ENCODE results near the gene SLC7A1.

Gene SLC7A1

DNA sequence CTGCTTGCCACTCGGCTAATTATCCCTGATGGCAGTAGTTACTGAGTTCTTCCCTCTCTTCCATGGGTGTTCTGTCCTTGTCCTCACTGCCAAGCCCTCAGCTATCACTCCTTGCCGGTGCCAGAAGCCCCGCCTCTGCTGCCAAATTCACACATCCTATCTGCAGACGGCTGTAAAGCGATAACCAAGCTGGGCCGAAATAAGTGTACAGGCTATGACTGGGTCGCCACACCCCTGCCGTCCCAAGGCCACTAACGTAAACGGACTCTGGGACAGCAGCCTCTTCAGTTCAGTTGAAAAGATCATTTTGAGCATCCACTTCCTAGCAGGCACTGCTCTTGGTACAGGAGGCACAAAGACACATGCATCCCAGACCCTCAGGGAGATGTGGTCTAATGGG is 13.3 kb downstream of the SLC7A1 start:
- no peak for DNase-seq

DNA sequence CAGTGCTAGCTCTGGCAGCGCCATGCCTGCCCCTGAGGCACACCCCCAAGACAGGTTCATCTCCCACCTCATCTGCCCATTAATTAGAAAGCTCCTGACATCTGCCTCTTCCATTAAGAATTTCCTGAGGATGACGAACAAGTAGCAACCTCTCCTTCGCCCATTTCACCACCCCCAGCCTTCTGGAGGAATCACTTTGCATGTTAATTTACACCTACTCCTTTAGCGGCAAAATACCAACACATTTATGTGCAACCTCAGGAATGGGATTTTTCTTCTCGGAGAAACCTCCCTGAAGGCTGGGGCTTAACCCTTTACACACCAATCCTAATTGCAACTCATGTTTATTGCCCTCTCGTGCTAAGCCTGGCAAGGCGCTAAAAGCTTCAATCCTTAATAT is 13.8 kb downstream of the SLC7A1 start:
- DNase-seq: no peak

DNA sequence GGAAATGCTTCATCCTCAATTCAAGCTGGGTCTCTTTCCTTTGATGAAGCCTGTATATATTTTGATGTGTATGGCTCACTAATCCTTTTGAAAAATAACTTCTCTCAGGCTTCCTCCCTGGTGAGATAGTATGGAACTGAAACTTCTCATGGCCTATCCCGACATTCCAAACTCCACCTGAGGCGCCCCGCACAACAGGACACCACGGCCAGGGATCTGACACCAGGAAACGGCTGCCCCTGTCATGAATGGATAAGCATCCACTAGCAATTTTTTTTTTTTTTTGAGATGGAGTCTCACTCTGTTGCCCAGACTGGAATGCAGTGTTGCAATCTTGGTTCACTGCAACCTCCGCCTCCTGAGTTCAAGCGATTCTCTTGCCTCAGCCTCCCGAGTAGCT is 16.4 kb downstream of the SLC7A1 start:
- DNase-seq: no peak

DNA sequence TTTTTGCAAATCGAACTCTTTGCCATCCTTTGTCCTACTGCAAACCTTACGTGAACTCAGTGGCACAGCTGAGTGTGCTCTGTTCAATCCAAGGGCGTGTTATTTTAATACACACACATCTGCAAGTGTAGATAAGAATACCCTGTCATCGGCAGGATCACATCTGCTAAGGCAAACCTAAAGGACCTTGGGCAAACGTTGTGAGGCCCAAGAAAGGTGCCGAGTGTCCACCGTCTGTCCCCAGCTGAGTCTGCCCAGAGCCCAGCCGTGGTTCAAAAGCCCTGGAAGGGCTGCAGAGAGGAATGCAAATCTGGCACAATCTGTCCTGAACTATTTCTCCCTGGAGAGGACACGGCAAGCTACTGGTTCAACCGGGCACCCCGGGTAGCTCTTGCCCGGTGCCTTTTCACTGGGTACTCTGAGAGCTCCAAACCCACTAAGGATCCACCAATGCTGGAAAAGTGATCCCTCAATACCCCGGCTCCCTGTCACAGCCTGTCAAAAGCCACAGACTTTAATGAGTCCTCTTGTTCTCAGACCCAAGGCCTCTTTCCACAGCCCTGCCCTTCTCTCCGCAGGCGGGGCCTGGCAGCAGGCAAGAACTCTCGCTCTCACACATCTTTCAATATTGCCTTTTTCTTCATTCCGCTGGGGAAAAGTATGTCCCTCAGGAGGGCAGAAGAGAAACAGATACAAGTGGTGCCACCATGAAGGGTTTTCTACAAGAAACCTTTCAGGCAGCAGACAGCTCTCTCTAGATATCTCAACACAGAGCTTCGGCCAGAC is 17.0 kb downstream of the SLC7A1 start:
- no peak for DNase-seq

DNA sequence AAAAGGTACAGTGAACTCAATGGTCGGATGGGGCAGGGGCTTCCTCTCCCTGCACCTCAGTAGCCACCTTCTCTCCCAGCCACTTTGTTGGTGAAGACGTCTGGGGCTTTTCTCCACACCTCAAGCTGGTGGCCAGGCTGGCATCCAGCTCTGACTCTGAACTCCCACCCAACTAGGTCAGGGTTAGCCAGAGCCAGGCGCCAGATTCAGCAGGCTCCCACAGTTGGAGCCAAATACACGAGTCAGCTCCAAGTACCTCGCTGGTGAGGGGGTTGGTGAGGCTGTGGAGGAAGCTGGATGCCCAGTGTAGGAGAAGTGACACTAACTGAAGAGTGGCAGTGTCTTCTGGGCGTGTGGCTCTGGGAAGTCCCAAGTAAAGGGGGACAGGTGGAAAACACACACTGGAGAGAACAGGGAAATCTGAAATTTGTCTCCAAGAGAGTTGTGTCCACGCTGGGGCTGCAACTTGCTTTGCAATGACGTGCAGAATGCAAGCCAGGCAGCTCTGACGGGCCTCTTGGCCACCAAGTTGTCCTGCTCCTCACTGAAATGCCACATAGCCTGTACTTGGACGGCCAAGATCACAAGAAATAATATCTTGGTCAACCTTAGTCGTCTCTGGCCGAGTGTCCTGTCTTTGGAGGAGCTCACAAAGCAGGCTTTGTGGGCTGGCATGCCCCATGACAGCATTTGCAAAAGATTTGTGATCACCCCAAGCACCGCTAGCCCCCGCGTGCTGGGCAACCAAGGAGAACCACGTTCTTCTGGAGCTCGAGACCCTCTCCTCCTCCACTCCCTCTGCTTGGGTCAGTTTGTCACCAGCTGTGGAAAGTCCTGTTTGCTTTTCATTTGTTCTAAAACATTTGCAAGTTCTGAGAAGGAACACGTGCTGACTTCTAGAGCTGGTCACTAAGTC is 18.1 kb downstream of the SLC7A1 start:
- no peak for DNase-seq

DNA sequence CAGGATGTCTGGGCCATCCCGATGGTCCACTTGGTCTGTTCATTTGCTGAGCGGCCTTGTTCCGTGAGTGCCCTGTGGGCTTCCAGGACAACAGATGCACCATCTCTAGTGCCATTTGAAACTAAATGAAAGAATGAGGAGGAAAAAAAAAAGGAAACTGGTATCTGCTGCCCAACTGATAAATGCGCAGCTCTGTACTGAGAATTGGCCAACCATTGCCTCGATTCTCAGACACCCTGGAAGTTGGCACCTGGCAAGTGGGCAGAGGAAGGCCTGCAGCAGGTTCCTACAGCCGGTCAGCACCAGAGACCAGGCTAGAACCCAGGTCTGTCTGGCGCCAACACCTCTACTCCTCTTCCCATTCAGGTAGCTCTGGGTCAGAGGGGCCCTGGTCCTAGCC is 18.9 kb downstream of the SLC7A1 start:
- no peak for DNase-seq

DNA sequence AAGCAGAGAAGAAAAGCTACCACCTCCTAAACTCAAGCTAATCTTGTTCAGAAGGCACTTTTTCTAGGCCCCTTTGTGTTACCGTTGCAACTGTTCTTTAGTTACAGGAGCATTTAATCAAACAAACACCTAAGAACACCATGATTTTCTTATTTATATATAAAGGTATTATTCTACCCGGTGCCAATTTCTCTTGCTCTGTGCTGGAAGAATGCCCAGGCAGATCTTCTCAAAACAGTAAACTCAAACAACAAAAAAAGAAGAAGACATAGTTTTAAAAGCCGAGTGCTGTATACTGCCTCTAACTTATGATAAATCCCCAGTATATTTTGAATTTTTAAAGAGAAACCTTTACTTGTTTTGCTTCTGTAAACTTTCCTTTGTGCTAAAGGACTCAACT is 20.4 kb downstream of the SLC7A1 start:
- no peak for DNase-seq

DNA sequence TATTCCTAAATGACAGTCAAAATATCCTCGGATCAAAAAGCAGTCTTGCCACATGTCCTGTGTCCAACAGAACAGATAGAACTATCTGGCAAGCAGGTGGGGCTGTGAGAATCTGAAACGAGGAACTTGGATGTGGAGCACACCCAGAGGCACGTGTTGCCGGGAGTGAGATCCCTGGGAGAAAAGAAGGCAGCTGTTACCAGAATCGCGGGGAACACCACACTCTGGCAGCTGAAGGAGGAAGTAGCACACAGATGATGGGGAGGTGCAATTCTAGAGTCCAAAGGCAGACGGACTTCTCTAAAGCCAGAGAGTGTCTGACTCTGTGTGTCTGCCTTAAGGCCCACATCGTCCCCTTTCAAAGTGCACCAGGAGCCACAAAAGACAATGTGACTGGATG is 22.3 kb downstream of the SLC7A1 start:
- DNase-seq: no peak

DNA sequence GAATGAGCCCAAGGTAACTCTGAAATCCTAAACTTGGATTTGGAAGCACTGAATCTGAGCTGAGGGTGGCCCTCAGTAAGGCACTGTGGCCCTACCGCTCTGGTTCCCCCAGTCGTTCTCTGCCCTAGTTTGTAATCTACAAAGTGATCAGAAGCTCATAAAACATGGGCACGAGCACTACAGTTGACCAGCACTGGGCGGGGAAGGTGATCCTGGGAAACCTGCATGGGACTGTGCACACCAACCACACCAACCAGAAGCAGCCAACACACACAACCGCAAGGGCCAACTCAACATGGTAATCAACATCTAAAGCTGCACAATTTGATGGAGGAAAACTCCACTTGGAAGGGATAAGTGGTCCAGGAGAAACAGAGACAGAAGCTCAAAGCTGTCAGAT is 22.9 kb downstream of the SLC7A1 start:
- DNase-seq: no peak

DNA sequence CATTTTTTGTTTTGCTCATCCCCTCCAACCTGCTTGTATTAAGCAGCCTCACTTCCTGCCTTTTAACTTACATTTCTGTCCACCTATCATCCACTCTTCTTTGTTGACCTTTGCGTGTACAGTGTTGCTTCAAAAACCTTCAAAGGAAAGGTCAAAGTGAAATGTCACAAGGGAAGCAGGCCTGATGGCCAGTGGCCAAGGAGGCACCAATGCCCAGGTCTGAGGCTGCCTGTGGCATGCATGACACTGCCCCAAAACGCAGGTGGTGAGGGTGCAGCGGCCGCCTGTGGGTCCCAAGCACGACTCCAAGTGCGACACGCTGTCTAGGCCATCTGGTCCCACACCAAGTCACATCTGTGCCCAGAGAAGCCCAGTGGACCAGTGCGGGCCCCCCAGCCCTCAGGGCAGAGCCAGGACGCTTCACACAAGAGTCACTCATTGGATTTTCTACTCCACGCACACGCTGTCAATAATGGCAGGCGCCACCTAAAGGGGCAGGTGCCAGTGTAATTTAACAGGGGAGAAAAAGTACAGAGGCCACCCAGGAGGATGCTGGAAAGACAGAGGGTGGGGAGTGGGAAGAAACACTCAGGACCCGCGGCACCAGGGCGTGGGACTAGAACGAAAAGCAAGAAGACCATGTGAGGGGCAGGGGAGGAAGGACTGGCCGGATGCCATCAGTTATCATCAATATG is 23.5 kb downstream of the SLC7A1 start:
- DNase-seq: no peak

DNA sequence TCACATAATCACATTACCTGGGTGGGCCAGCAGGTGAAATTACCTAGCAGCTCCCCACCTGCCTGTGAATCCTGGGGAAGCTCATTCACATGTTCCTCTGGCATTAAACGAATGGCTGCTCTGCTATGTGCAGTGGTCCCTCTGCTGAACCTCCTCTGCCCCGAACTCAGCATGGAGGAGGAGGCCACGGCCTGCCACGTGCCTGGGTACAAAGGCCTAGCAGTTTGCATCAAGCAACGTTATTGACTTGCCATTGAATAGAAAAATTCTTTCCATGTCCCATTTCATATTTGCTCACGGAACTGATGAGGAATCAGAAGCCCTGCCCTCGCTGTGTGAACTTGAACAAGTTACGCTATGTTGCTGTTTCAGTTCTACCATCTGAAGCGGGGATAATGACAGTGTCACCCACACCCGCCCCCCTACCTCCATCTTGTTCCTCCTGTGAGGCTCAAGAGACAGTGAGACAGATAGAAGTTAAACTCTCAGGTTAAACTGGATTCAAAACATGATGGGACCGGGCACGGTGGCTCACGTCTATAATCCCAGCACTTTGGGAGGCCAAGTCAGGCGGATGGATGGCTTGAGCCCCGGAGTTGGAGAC is 25.3 kb downstream of the SLC7A1 start:
- DNase-seq: no peak

DNA sequence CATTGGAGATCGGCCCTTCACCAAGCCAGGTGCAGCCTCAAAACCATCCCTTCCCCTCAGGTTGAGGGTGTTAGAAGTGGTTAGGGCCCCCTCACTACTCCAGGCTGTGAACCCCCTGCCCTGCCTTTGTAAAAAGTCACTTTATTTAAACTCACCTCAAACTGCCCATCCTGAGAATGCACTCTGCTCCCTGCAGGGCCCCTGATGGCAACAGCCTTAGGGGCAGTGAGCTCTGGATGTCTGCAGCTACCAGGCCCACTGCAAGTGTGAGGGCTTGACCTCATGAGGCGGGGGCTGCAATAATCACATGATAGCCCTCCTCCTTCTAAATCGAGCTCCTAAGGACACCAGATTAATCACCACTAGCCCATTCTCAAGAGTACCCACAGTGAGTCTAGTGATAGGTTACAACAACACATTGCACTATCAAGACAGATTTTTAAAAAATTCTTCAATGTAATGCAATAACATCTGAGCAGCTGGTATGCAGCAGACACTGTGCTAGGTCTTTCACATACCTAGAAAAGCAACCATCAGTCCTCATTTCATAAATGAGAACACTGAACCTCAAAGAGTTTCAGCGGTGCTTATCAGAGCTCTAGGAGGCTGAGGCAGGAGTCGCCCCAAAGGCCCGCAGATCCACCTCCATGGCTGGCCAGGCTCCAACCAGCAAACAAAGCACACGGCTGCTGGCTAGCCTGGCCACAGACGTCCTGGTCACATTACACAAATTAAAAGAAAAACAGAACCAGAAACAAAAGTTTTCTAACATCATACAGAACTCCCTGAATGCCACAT is 26.0 kb downstream of the SLC7A1 start:
- no peak for DNase-seq

DNA sequence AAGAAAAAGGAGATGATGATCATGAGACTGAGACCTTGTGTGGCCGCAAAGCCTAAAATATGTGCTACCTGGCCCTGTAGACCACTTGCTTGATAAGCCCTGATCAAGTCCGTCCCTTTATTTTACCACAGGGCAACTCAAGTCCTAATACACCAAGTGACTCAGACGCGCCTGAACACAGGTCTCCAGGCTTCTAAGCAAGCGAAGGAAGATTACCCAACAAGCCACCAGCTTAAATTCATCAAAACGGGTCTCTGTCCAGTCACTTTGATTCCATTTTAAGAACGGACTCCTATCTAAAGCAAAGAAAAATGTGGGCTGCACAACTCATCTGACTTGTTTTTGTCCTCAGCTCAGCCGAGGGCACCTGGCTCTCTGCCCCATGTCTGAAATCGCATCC is 26.8 kb downstream of the SLC7A1 start:
- no peak for DNase-seq

DNA sequence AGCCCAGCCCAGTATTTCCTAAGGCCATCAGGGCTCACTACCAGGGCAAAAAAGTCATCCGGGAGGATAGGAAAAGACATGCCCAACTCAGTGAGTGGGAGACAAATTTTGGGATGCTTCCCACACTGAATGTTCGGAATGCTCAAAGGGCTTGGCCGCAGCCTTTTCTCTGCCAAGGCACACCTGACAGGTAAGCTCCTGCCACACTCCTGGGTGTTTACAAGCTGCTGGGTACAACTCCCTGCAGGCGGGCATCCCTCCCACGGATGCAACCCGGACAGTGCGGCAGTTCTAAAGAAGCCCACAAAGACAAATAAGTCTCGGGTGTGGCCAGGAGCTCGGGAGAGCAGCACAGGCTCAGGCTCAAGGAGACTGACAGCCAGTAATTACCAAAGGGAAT is 28.1 kb downstream of the SLC7A1 start:
- no peak for DNase-seq

DNA sequence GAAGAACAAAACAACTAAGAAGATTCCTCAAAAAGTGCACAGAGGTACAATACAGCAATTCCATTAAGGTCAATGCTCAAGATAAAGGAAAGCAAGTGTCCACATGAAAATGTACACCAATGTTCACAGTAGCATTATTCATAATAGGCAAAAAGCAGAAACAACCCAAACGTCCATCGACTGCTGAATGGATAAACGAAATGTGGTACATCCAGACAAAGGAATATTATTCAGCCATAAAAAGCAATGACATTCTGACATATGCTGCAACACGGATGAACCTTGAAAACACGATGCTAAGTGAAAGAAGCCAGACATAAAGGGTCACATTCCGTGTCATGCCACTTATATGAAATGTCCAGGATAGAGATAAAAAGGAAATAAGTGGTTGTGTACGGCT is 29.3 kb downstream of the SLC7A1 start:
- DNase-seq: no peak

DNA sequence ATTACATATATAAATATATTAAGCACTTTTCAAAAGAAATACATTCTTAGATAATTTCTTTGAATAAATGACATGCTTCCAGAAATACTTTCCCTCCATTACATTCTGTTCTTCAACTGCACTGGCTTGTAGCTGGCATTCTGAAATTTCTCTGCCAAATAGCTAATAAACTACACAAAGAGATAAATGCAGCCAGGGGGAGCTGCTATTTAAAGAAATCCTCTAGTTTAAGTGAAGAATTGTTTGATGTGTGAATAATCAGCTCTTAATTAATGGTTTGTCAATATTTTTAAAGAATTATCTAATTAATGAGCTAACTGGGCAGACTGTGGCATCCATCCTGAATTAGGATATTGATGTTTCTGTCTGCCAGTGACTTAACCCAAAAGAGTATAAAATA is 30.7 kb downstream of the SLC7A1 start:
- no peak for DNase-seq

DNA sequence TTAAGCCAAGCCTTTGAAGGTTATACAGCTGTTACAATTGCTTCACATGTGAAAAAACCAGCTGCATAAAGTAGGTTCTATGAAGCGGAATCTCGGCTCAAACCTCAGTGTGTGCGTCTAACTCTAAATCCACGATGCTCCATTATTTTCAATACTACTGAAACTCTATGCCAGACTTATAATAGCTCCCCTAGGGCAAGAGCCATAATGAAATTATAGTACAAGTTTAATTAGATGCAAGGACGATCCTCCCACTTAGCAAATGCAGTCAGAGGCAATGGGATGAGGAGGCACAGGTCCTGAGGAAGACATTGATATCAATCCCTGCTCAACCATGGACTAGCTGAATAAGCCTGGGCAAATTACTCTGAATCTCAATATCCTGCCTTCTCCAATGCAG is 31.1 kb downstream of the SLC7A1 start:
- DNase-seq: no peak

DNA sequence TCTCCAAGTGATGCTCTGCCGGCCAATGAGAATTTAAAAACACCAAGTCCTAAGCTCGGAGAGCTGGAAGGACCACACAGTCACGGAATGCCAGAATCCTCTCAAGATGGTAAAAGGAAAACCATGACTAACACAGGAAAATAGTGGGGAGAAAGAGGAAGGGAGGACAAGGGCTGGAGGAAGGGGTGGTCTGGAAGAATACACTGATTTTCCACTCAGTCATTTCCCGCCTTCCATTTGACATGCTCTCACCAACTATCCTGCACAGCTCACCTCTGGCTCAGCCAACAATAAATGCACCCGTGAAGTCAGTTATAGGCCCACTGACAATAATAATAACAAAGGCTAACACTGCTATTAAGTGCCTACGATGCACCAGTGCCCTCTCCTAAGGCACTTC is 31.5 kb downstream of the SLC7A1 start:
- DNase-seq: no peak

DNA sequence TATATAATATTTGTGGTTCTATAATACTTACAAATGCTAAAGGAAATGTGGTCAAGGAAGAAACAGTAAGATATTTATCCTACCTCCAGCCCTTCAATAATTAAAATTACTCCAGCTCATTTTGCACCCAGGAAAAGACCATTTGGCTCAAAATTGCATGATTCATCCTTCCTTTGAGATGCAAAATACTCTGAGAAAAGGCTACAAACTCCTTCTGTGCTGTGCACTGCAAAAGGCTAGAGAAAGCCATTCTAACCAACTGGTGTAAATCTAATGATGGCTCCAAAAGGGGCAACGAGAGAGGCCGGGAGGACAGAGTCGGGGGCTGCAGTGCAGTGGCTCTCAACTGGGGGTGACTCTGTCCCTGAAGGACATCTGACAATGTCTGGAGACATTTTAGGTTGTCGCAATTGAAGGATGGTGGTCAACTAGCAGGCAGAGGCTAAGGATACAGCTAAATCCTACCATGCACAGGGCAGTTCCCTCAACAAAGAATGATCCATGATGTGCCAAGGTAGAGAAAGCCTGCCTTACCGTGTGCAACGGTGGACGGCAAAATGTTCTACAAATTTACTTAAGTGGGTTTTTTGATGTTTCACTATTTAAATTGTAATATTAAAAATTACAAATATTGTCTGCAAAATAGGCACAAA is 32.6 kb downstream of the SLC7A1 start:
- no peak for DNase-seq

DNA sequence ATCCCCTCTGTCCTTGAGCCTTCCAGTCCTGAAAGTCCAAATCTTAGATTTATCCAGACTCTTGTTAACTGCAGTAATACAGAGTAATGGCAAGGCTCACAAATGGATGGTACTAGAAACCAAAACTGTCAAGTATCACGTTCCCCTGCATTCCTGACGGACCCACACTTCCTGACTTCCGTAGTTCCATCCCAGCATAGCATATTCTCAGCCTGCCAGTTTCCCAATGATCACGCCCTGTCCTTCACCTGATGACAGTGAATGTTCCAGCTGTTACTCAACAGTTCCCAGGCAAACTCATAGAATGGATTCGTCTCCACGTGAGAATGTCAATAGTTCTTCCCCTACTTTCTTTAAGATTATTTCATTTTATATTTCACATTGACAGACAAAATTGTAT is 33.6 kb downstream of the SLC7A1 start:
- no peak for DNase-seq

DNA sequence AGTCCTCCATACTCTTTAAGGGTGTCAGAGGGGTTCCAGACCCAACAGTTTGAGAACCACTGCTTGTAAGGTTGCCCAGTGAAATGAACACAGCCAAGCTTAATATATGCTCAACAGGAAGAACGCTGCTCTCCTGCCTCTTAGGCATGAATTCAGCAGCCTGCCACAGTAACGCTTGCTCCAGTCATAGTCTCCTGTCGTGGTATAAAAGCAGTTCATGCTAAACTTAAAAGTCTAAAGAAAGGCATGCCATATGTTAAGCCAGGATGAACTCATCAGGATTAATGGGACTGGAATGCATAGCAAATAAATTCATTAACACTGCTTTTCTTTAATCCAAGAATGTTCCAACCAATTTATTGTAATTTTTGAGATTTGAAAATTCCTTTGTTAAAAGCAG is 38.7 kb downstream of the SLC7A1 start:
- no peak for DNase-seq

DNA sequence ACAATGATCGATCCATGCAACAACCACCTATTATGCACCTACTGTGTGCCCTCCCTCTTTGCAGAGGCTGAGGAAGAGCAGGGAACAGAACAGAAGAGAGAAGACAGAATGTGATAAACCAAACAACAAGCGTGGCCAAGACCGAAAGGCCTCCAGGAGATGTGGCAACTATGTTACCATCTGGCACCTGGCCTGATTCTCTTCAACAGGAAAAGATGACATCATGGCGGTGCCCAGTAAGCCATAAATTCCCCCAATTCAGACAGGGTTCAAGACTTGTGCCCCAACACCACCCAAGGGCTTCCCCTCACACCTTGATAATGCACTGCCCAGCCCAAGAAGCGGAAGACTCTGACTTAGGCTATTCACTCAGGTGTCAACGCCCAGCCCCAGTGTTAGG is 44.3 kb downstream of the SLC7A1 start:
- DNase-seq: no peak
